ENCODE data around the gene MSI2. TPM values are rescaled to one million over a fixed set of nuclear protein-coding genes. Genes with fewer than 3 reads are reported as not detected.

MSI2 gene
- total and polyA plus RNA-seq, 2 experiments from 2014 or later, result 4.3 to 17.9 TPM

GRCh38 chr17:57274162-57274561, 17.8 kb downstream of the MSI2 start:
- Histone ChIP-seq H3K36me3 (ENCODE audit: low read depth) (no peaks in the 10 kb centered on the region; the same call in 1 of the 2 replicates), H3K79me2 (ENCODE audit: insufficient read depth) (no peaks in the 10 kb centered on the region), H3K9me2 (ENCODE audit: insufficient read depth) (no peaks in the 10 kb centered on the region), H3K4me2 (ENCODE audit: unreplicated experiment) (no peak overlapping the region), H4K20me1 (ENCODE audit: insufficient read depth) (no peaks in the 10 kb centered on the region), H3K4me1 (ENCODE audit: insufficient read depth) (no peaks in the 10 kb centered on the region), H3K4me3 (no peak overlapping the region), H3K9ac (no peak overlapping the region), H3F3A (ENCODE audit: insufficient read depth) (no peaks in the 10 kb centered on the region), H2AFZ (no peak overlapping the region), H3K27me3 (replicated peaks; ENCODE audit: insufficient read depth) (no peaks in the 10 kb centered on the region), H3K9me3 (ENCODE audit: low read depth) (no peaks in the 10 kb centered on the region), H3K27ac (no peak overlapping the region)
- no peak for DNase-seq
- in situ Hi-C loops (cut with MboI), result no loop called here
- TF ChIP-seq EZH2phosphoT487 (IDR thresholded peaks at IDR 0.05; ENCODE audit: insufficient read depth, low read depth) (no peak), EZH2 (IDR thresholded peaks at IDR 0.05; ENCODE audit: insufficient read depth, poor library complexity, severe bottlenecking) (no peak)
- WGBS, 2 experiments (ENCODE audit: low coverage in 1 of 2, low lambda C conversion rate in 2 of 2, missing lambda C conversion rate in 2 of 2), result 83 to 87% methylated on average over 3 of the region's 3 CpGs

- H3K79me2 ChIP-seq (ENCODE audit: insufficient read depth), result no peaks in the 10 kb centered on the region
- in situ Hi-C loops (cut with MboI), result no loop called here
- WGBS, 2 experiments (ENCODE audit: low coverage in 1 of 2, low lambda C conversion rate in 2 of 2, missing lambda C conversion rate in 2 of 2), result 79 to 84% methylated on average over 6 of the region's 6 CpGs
- no peak for TF ChIP-seq EZH2phosphoT487 (IDR thresholded peaks at IDR 0.05; ENCODE audit: insufficient read depth, low read depth)
- TF ChIP-seq EZH2 (IDR thresholded peaks at IDR 0.05; ENCODE audit: insufficient read depth, poor library complexity, severe bottlenecking), result no peak
- no peak for DNase-seq
- no peaks in the 10 kb centered on the region for H3K9me3 ChIP-seq (ENCODE audit: low read depth)
- no peaks in the 10 kb centered on the region for H3K4me1 ChIP-seq (ENCODE audit: insufficient read depth)
- H3K27me3 ChIP-seq (replicated peaks; ENCODE audit: insufficient read depth), result no peaks in the 10 kb centered on the region
- H3K9ac ChIP-seq, result no peak overlapping the region
- H3F3A ChIP-seq (ENCODE audit: insufficient read depth), result no peaks in the 10 kb centered on the region
- H3K4me3 ChIP-seq, result no peak overlapping the region
- no peak overlapping the region for H3K4me2 ChIP-seq (ENCODE audit: unreplicated experiment)
- H3K9me2 ChIP-seq (ENCODE audit: insufficient read depth), result no peaks in the 10 kb centered on the region
- no peaks in the 10 kb centered on the region; the same call in 1 of the 2 replicates for H3K36me3 ChIP-seq (ENCODE audit: low read depth)
- no peak overlapping the region for H3K27ac ChIP-seq
- no peak overlapping the region for H2AFZ ChIP-seq
- H4K20me1 ChIP-seq (ENCODE audit: insufficient read depth), result no peaks in the 10 kb centered on the region
These were observed 18.9 kb downstream of the MSI2 start for GRCh38 chr17:57275071-57275764.

- no peak overlapping the region for H3K9ac ChIP-seq
- H3K27me3 ChIP-seq (replicated peaks; ENCODE audit: insufficient read depth), result no peaks in the 10 kb centered on the region
- no peaks in the 10 kb centered on the region for H3K9me2 ChIP-seq (ENCODE audit: insufficient read depth)
- H4K20me1 ChIP-seq (ENCODE audit: insufficient read depth), result no peaks in the 10 kb centered on the region
- no peak overlapping the region for H3K27ac ChIP-seq
- 94 to 96% methylated on average over 9 of the region's 9 CpGs for WGBS, 2 experiments (ENCODE audit: low coverage in 1 of 2, low lambda C conversion rate in 2 of 2, missing lambda C conversion rate in 2 of 2)
- no peak overlapping the region for H3K4me2 ChIP-seq (ENCODE audit: unreplicated experiment)
- no peaks in the 10 kb centered on the region for H3K79me2 ChIP-seq (ENCODE audit: insufficient read depth)
- no peaks in the 10 kb centered on the region; the same call in 1 of the 2 replicates for H3K36me3 ChIP-seq (ENCODE audit: low read depth)
- in situ Hi-C loops (cut with MboI), result no loop called here
- H2AFZ ChIP-seq, result no peak overlapping the region
- no peak for TF ChIP-seq EZH2 (IDR thresholded peaks at IDR 0.05; ENCODE audit: insufficient read depth, poor library complexity, severe bottlenecking)
- no peak for TF ChIP-seq EZH2phosphoT487 (IDR thresholded peaks at IDR 0.05; ENCODE audit: insufficient read depth, low read depth)
- no peaks in the 10 kb centered on the region for H3K9me3 ChIP-seq (ENCODE audit: low read depth)
- no peaks in the 10 kb centered on the region for H3F3A ChIP-seq (ENCODE audit: insufficient read depth)
- H3K4me1 ChIP-seq (ENCODE audit: insufficient read depth), result no peaks in the 10 kb centered on the region
- DNase-seq, result no peak
- no peak overlapping the region for H3K4me3 ChIP-seq
These were observed 20.3 kb downstream of the MSI2 start for GRCh38 chr17:57276621-57277020.

- no peaks in the 10 kb centered on the region for H3K4me1 ChIP-seq (ENCODE audit: insufficient read depth)
- no peak for DNase-seq
- no peak overlapping the region for H3K4me3 ChIP-seq
- WGBS, 2 experiments (ENCODE audit: low coverage in 1 of 2, low lambda C conversion rate in 2 of 2, missing lambda C conversion rate in 2 of 2), result 87 to 90% methylated on average over 8 of the region's 8 CpGs
- no peaks in the 10 kb centered on the region for H3K9me2 ChIP-seq (ENCODE audit: insufficient read depth)
- H3K36me3 ChIP-seq (ENCODE audit: low read depth), result no peaks in the 10 kb centered on the region; the same call in 1 of the 2 replicates
- no peaks in the 10 kb centered on the region for H3K79me2 ChIP-seq (ENCODE audit: insufficient read depth)
- H3K9me3 ChIP-seq (ENCODE audit: low read depth), result no peaks in the 10 kb centered on the region
- in situ Hi-C loops (cut with MboI), result no loop called here
- no peaks in the 10 kb centered on the region for H4K20me1 ChIP-seq (ENCODE audit: insufficient read depth)
- no peak overlapping the region for H3K4me2 ChIP-seq (ENCODE audit: unreplicated experiment)
- H3K27ac ChIP-seq, result no peak overlapping the region
- H3F3A ChIP-seq (ENCODE audit: insufficient read depth), result no peaks in the 10 kb centered on the region
- no peak overlapping the region for H2AFZ ChIP-seq
- no peak overlapping the region for H3K9ac ChIP-seq
- H3K27me3 ChIP-seq (replicated peaks; ENCODE audit: insufficient read depth), result no peaks in the 10 kb centered on the region
- no peak for TF ChIP-seq EZH2 (IDR thresholded peaks at IDR 0.05; ENCODE audit: insufficient read depth, poor library complexity, severe bottlenecking)
- TF ChIP-seq EZH2phosphoT487 (IDR thresholded peaks at IDR 0.05; ENCODE audit: insufficient read depth, low read depth), result no peak
These were observed 21.7 kb downstream of the MSI2 start for GRCh38 chr17:57277923-57278604.

Measured in GM23248 (cell line).